Measurements from ENCODE around the gene PGPEP1.

DNA sequence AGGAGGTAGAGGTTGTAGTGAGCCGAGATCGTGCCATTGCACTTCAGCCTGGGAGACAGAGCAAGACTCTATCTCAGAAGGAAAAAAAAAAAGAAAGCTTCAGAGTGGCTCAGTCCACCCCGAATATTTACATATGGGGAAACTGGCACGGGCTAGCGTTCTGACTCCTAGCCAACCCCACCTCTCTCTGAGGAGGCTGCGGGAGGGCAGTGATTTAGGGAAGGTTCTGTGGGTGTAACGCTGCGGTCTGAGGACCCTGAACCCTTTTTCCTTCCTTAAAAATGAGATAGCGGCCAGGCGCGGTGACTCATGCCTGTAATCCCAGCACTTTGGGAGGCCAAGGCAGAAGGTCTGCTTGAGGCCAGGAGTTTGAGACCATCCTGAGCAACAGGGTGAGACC is 52.0 kb downstream of the PGPEP1 start:
- TF ChIP-seq CTCF (conservative IDR thresholded peaks at IDR 0.05; ENCODE audit: low read length) (no peak), EZH2phosphoT487 (IDR thresholded peaks at IDR 0.05; ENCODE audit: borderline replicate concordance) (no peak)

Measured in Loucy (cell line).